ENCODE data around the gene KLRK1. TPM values are rescaled to one million over a fixed set of nuclear protein-coding genes. Genes with fewer than 3 reads are reported as not detected.
A peak's percentile ranks its signal among the peaks of the same experiment; 100 is the strongest.

Gene KLRK1
- total and polyA plus RNA-seq, 2 of the 4 experiments (the other 2 are of a cell fraction): not detected

DNA sequence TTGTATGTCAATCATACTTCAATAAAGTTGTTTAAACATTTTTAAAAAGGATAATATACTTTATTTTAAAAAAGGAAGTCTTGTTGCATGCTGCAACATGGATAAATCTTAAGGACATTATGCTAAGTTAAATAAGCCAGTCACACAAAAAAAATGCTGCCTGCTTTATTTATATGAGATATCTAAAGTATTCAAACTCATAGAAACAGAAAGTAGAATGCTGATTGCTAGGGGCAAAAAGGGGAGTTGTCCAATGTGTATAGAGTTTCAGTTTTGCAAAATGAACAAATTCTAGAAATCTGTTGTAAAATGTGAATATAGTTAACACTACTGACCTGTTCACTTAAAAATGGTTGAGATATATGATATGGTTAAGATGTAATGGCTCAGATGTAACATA, 11.0 kb upstream of the KLRK1 start:
- Histone ChIP-seq H2BK5ac (ENCODE audit: low read depth, low read length, poor library complexity, severe bottlenecking) (no peak overlapping the region), H2AK9ac (replicated peaks; ENCODE audit: low read depth, low read length, poor library complexity) (no peak overlapping the region), H3K23ac (ENCODE audit: low read depth, low read length) (no peak overlapping the region), H4K8ac (ENCODE audit: low read depth in 2 of 2, low read length in 2 of 2) (no peak overlapping the region), H4K20me1 (ENCODE audit: insufficient read depth, low read length) (no peaks in the 10 kb centered on the region), H4K5ac (ENCODE audit: low read depth, low read length) (no peak overlapping the region), H2BK120ac (ENCODE audit: low read depth, low read length) (no peak overlapping the region), H2BK15ac (ENCODE audit: low read depth, low read length) (no peak overlapping the region), H3K4ac (ENCODE audit: low read depth, low read length) (no peak overlapping the region), H3K18ac (ENCODE audit: low read depth, low read length) (no peak overlapping the region), H2AK5ac (ENCODE audit: low read depth, low read length) (no peak overlapping the region), H3K27ac (ENCODE audit: insufficient read depth, low read length) (no peak overlapping the region), H3K14ac (replicated peaks; ENCODE audit: low read depth, low read length) (no peak overlapping the region), H3K9ac (ENCODE audit: low read depth, low read length) (no peak overlapping the region), H3K9me3 (ENCODE audit: control insufficient read depth, insufficient read depth, low read length) (peaks cover 3% of the 10 kb centered on the region; the same call in 1 of the 2 replicates), H3K9me1 (ENCODE audit: insufficient read depth, low read length) (no peaks in the 10 kb centered on the region), H3K36me3 (ENCODE audit: control insufficient read depth, insufficient read depth, low read length) (no peaks in the 10 kb centered on the region), H3K56ac (ENCODE audit: extremely low read depth, insufficient read depth, low read length) (no peak overlapping the region), H3K79me1 (ENCODE audit: low read depth in 1 of 2, low read length in 2 of 2) (no peaks in the 10 kb centered on the region), H3K4me1 (ENCODE audit: control insufficient read depth, insufficient read depth, low read length) (no peaks in the 10 kb centered on the region), H3K4me2 (ENCODE audit: low read depth, low read length) (peak overlapping the region; percentile 80), H2BK20ac (ENCODE audit: low read depth, low read length) (no peak overlapping the region), H2AFZ (replicated peaks; ENCODE audit: low read length, poor library complexity) (no peak overlapping the region), H3K4me3 (ENCODE audit: insufficient read depth, low read depth, low read length) (no peak overlapping the region), H3K27me3 (ENCODE audit: control insufficient read depth, insufficient read depth, low read length) (no peaks in the 10 kb centered on the region; the same call in 1 of the 2 replicates), H4K91ac (ENCODE audit: insufficient read depth, low read depth, low read length) (no peak overlapping the region)
- CTCF ChIA-PET: no interaction called here
- no TSS peak for BruUV-seq (replicated peaks)
- POLR2A ChIA-PET (ENCODE audit: unreplicated experiment): no interaction called here
- ATAC-seq (ENCODE audit: low read depth): peak; percentile 90
- TF ChIP-seq ELK1 (IDR thresholded peaks at IDR 0.05; ENCODE audit: borderline replicate concordance, low read depth, low read length) (no peak), SMC3 (IDR thresholded peaks at IDR 0.05; ENCODE audit: low read depth, low read length) (no peak), NFE2L2 (IDR thresholded peaks at IDR 0.05; ENCODE audit: low read depth, low read length) (no peak), MAZ (IDR thresholded peaks at IDR 0.05; ENCODE audit: borderline replicate concordance, low read depth, low read length) (no peak), RCOR1 (IDR thresholded peaks at IDR 0.05; ENCODE audit: insufficient replicate concordance, low read length) (no peak), CHD1 (IDR thresholded peaks at IDR 0.05; ENCODE audit: low read depth, low read length) (no peak), FOS (IDR thresholded peaks at IDR 0.05; ENCODE audit: low read depth, low read length) (no peak), POLR2A (IDR thresholded peaks at IDR 0.05; ENCODE audit: low read depth, low read length) (no peak), CEBPB (IDR thresholded peaks at IDR 0.05; ENCODE audit: low read depth, low read length) (no peak), CTCF (conservative IDR thresholded peaks at IDR 0.05; ENCODE audit: low read depth, low read length) (no peak), RFX5 (IDR thresholded peaks at IDR 0.05; ENCODE audit: low read depth, low read length) (no peak), MXI1 (IDR thresholded peaks at IDR 0.05; ENCODE audit: borderline replicate concordance, low read depth, low read length) (no peak), RAD21 (IDR thresholded peaks at IDR 0.05; ENCODE audit: low read length) (no peak), MAFK (IDR thresholded peaks at IDR 0.05; ENCODE audit: low read depth, low read length) (no peak), BHLHE40 (IDR thresholded peaks at IDR 0.05; ENCODE audit: low read depth, low read length) (no peak)
- TF ChIP-seq, protein P1, sequence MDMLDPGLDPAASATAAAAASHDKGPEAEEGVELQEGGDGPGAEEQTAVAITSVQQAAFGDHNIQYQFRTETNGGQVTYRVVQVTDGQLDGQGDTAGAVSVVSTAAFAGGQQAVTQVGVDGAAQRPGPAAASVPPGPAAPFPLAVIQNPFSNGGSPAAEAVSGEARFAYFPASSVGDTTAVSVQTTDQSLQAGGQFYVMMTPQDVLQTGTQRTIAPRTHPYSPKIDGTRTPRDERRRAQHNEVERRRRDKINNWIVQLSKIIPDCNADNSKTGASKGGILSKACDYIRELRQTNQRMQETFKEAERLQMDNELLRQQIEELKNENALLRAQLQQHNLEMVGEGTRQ (IDR thresholded peaks at IDR 0.05; ENCODE audit: low read depth, low read length): no peak
- in situ Hi-C loops (cut with MboI; ENCODE audit: low sequenced_read_pairs): no loop called here
- dilution Hi-C loops (cut with HindIII; ENCODE audit: low sequenced_read_pairs, unreplicated experiment): no loop called here
- peak; percentile 1 for DNase-seq
- intact Hi-C loops (cut with micrococcal nuclease): loop anchor here (10.0 kb wide), 1 partner anchor 54 kb away; the partner anchor contains the start of gene KLRC1
